IPS-15b (cell line): ENCODE data around the gene CANT1.
"Not testable (repeated sequence)": the region's sequence is repeated elsewhere in the genome, so short reads cannot be mapped to it uniquely, and the experiment has no call there.

Experiments used
- H3K27me3 ChIP-seq: one replicate; pipeline ENCODE4 v1.6.1; 2013; ENCODE audit warnings: low read length; ENCODE audit not compliant: control insufficient read depth, insufficient read depth
- H3K36me3 ChIP-seq: one replicate; pipeline ENCODE4 v1.6.1; 2013; ENCODE audit warnings: low read length; ENCODE audit not compliant: control insufficient read depth, insufficient read depth
- H3K4me1 ChIP-seq: one replicate; pipeline ENCODE4 v1.6.1; 2013; ENCODE audit warnings: mild to moderate bottlenecking, low read length; ENCODE audit not compliant: control insufficient read depth, insufficient read depth
- H3K4me3 ChIP-seq: one replicate; pipeline ENCODE4 v1.5.1; 2013; ENCODE audit warnings: low read depth, low read length
- H3K9ac ChIP-seq: one replicate; pipeline ENCODE4 v1.6.1; 2013; ENCODE audit warnings: low read depth, mild to moderate bottlenecking, low read length
- H3K9me3 ChIP-seq: one replicate; pipeline ENCODE4 v1.6.1; 2013; ENCODE audit warnings: mild to moderate bottlenecking, low read length; ENCODE audit not compliant: control insufficient read depth, insufficient read depth

Gene CANT1

DNA sequence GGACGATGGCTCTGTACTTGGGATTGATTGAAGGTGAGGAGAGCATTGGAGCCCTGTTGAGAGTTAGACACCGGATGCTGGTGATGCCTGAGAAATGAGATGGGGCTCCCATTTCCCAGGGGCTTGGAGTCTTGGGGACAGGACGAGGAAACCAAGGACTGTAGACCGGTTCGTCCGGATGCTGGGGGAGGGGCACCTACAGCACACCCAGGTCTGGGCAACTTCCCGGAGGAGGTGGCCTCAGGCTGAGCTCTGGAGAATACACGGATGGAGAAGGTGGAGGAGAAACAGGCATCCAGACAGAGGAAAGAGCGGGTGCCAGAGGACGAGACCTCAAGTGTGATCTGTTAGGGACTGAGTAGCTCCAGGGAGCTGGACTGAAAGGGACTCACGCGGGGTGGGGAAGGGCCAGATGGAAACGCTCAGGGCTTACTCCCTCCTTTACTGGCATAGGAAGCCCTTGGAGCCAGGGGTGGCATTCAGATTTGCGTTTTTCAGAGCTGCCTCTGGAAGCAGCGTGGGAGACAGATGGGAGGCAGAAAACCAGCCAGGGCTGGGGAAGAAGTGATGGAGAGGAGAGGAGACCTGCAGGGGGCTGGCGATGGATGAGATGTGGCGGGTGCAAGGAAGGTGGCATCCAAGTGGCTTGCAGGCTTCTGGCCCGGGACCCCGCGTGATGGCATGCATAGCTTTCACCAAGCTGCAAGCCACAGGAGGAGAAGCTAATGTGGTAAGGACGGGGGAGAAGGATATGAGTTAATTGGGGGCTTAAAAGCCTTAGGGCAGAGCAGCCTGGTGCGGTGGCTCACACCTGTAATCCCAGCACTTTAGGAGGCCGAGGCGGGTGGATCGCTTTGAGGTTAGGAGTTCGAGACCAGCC, 22.7 kb upstream of the CANT1 start:
- Histone ChIP-seq H3K27me3 (peaks cover 7% of the 10 kb centered on the region), H3K9ac (no peak overlapping the region), H3K36me3 (no peaks in the 10 kb centered on the region), H3K9me3 (no peaks in the 10 kb centered on the region), H3K4me1 (no peaks in the 10 kb centered on the region), H3K4me3 (no peak overlapping the region)

DNA sequence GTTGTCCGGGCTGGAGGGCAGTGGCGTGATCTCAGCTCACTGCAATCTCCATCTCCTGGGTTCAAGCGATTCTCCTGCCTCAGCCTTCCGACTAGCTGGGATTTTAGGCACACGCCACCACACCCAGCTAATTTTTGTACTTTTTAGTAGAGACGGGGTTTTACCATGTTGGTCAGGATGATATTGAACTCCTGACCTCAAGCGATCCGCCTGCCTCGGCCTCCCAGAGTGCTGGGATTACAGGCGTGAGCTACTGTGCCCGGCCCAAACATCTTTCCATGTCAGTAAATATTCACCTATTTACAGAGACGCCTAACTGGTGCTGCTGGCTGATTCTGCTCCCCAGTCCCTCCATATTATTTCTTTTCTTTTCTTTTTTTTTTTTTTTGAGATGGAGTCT, 21.1 kb upstream of the CANT1 start:
- H3K9me3 ChIP-seq, H3K9ac ChIP-seq, H3K4me3 ChIP-seq, H3K36me3 ChIP-seq, H3K4me1 ChIP-seq: not testable (repeated sequence)
- peaks cover 20% of the 10 kb centered on the region for H3K27me3 ChIP-seq

- H3K4me3 ChIP-seq = no peak overlapping the region
- no peak overlapping the region for H3K9ac ChIP-seq
- H3K27me3 ChIP-seq = peaks cover 32% of the 10 kb centered on the region
- no peaks in the 10 kb centered on the region for H3K9me3 ChIP-seq
- H3K4me1 ChIP-seq = no peaks in the 10 kb centered on the region
- no peaks in the 10 kb centered on the region for H3K36me3 ChIP-seq
Measured at GRCh38 chr17:79029327-79030009, 19.9 kb upstream of the CANT1 start.

DNA sequence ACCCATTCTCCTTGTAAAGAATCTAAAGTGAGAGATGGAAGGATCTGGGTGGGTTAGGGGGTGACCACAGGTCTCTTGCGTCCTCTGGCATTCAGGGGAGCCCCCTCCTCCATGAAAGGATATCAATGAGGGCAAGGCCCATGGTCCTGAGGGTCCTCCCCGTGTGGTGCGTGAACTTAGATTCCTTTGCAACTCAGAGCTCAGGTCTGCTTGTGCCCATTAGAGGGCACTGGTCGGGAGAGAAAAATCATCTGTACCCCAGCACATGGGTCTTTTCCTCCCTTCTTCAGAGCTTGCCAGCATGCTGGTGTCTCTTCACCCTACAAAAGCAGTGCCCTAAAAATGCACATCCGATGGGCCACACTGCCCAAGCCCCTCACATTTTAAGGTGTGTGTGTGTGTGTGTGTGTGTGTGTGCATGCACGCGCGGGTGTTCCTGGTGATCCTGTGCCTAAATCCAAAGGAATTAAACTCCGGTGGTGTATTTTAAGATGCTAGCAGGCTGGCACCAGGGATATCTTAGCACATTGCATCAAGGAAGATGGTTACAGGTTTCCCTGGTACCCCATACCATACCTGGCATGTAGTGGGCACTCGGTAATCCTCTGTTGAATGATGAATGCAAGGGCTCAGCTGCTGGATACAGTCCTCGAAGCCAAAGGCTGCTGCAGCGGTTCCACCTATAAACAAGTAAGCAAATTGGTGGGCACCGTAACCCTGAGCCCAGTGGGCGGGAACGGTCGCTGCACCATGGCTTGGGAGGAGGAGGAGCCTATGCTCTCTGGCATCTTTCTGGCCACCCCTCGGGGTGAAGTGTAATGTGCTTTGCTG, 19.1 kb upstream of the CANT1 start:
- Histone ChIP-seq H3K27me3 (peaks cover 33% of the 10 kb centered on the region), H3K4me1 (no peaks in the 10 kb centered on the region), H3K9ac (no peak overlapping the region), H3K36me3 (no peaks in the 10 kb centered on the region), H3K9me3 (no peaks in the 10 kb centered on the region), H3K4me3 (no peak overlapping the region)

DNA sequence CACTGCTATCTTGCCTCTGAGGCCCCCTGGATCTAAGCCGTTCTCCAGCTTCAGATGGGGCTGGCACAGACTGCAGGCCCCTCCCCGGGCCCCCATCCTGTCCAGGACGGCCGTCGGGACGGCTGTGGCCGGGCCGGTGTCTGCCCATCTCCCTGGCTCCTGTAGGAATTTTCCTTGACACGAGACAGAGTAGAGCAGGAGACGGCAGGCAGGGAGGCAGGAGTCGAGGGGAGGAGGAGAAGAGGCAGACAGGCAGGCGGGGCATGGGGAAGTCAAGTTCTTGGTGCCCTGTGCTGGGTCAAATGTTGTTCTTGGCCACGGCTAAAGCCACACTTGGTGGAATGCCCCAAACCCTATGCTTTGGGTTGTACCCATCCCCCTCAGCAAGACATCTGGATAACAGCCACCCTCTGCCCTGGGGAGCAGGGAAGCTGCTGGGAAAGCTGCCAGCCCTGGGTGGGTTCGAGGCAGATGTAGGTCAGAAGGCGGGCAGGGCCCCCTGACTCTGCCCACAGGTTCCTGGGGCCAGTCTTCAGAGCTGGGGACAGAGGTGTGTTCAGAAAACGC, 18.4 kb upstream of the CANT1 start:
- no peaks in the 10 kb centered on the region for H3K9me3 ChIP-seq
- no peak overlapping the region for H3K9ac ChIP-seq
- H3K4me1 ChIP-seq = peaks cover 2% of the 10 kb centered on the region
- peaks cover 40% of the 10 kb centered on the region for H3K27me3 ChIP-seq
- H3K4me3 ChIP-seq = no peak overlapping the region
- no peaks in the 10 kb centered on the region for H3K36me3 ChIP-seq

GRCh38 chr17:79027274-79027924, 17.8 kb upstream of the CANT1 start:
- Histone ChIP-seq H3K4me1 (peaks cover 2% of the 10 kb centered on the region), H3K27me3 (peaks cover 46% of the 10 kb centered on the region)

GRCh38 chr17:79026376-79027273, 17.1 kb upstream of the CANT1 start:
- no peak overlapping the region for H3K9ac ChIP-seq
- H3K27me3 ChIP-seq = peaks cover 53% of the 10 kb centered on the region

More at GRCh38 chr17:79027274-79027924, 17.8 kb upstream of the CANT1 start:
- no peaks in the 10 kb centered on the region for H3K9me3 ChIP-seq
- no peaks in the 10 kb centered on the region for H3K36me3 ChIP-seq
- H3K4me3 ChIP-seq = no peak overlapping the region
- no peak overlapping the region for H3K9ac ChIP-seq

DNA sequence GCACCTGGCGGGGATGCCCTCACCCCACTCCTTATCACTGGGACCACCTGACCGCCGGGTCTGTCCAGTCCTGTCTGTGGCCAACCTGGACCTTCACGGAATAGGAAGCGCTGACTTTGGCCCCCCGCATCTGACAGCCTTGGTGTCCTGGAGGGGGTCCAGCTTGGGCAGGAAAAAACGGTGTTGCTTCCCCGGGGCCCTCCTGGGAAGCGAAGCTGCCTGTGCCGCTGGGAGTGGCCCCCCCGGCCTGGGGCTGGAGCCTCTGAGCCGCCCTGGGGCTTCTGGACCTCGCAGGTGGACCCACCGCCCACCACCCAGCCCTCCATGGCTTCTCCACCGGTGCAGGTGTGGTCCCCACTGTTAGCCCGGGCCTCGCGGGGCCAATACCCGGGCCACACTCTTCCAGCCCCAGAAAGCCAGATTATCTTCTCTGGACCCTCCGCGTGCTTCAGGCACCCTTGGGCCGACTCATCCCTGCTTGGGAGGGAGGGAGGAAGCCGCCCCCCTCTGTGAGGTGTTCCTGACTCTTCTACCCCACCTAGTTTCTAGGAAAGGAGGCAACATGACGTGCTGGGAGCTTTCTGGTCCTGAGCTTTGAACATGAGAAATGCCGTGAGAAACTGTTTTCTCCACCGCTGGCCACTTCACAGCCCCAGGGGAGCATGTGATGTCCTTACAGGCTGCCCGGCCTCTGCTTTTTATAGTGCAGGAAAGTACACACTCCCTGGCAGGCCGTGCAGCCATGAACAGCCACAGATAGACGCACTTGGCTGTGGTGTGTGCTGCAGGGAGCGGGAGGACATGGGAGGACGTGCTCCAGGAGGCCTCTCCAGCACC, 15.6 kb upstream of the CANT1 start:
- H3K27me3 ChIP-seq = peaks cover 68% of the 10 kb centered on the region

More at GRCh38 chr17:79026376-79027273, 17.1 kb upstream of the CANT1 start:
- Histone ChIP-seq H3K36me3 (no peaks in the 10 kb centered on the region), H3K4me3 (no peak overlapping the region), H3K4me1 (peaks cover 2% of the 10 kb centered on the region), H3K9me3 (no peaks in the 10 kb centered on the region)

DNA sequence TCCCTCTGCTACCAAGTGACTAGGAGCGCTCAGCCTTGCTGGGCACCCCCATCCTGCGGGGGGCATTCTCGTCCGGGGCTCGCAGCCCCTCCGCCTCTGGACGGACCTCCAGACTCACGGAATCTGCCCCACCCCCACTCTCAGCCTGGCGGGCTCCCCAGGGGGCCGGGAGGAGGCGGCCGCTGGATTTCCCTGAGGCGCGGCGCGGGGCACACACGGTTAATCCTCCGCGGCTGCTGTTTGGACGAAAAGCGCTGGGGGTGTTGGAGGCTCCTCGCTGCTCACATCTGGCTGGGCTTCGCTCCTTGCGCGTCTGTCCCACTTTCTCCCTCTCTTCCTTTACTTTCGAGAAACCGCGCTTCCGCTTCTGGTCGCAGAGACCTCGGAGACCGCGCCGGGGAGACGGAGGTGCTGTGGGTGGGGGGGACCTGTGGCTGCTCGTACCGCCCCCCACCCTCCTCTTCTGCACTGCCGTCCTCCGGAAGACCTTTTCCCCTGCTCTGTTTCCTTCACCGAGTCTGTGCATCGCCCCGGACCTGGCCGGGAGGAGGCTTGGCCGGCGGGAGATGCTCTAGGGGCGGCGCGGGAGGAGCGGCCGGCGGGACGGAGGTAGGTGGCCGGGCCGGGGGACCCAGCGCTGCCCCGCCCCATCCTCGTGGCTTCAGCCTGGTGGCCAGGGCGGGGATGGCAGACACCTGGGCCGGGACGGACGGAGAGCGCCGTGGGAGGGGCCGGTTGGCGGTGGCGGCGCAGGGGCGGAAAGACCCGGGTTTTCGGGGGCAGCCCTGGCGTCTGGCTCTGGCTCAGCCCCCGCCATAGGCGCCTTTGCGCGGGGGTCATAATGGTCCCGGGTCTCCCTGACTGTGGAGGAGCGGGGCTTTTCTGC, 14.6 kb upstream of the CANT1 start, which contains the start of gene C1QTNF1:
C1QTNF1 (plus strand) TSS at position 284 of the 886 bp plus-strand sequence. CDS start 19,800 bp downstream, outside the sequence.
- H3K4me1 ChIP-seq = peaks cover 2% of the 10 kb centered on the region
- peaks cover 72% of the 10 kb centered on the region for H3K27me3 ChIP-seq
- H3K36me3 ChIP-seq = no peaks in the 10 kb centered on the region
- peak within 1 kb of the TSS; percentile 67 for H3K4me3 ChIP-seq
- H3K9ac ChIP-seq = peak within 1 kb of the TSS; percentile 24
- no peaks in the 10 kb centered on the region for H3K9me3 ChIP-seq

More for the DNA sequence above, 15.6 kb upstream of the CANT1 start:
- no peaks in the 10 kb centered on the region for H3K36me3 ChIP-seq
- peaks cover 2% of the 10 kb centered on the region for H3K4me1 ChIP-seq
- peak overlapping the region; percentile 67 for H3K4me3 ChIP-seq
- no peaks in the 10 kb centered on the region for H3K9me3 ChIP-seq
- no peak overlapping the region for H3K9ac ChIP-seq
